Activated naive CD8-positive, alpha-beta T cell treated with anti-CD3 and anti-CD28 coated beads, Interleukin-2, amount 50 U/mL, for 24 hours (primary cell): ENCODE measurements around the gene PSEN2.

ENCODE experiments used
- ATAC-seq: fragments of 150-1000 bp; cut with Tn5 transposase; one replicate; pipeline ENCODE4 v1.10.0; 2021
- DNase-seq: peaks from one replicate; pipeline ENCODE4 v3.0.0; 2021
- H3K27ac Mint-ChIP-seq: one replicate; pipeline ENCODE4 v1.8.0; 2021; ENCODE audit warnings: mild to moderate bottlenecking, mixed read lengths
- H3K27me3 Mint-ChIP-seq: one replicate; pipeline ENCODE4 v1.8.0; 2021; ENCODE audit warnings: mixed read lengths
- H3K36me3 Mint-ChIP-seq: one replicate; pipeline ENCODE4 v1.8.0; 2021; ENCODE audit warnings: low read depth, mixed read lengths
- H3K4me1 Mint-ChIP-seq: one replicate; pipeline ENCODE4 v1.8.0; 2021; ENCODE audit warnings: mixed read lengths
- H3K4me3 Mint-ChIP-seq: one replicate; pipeline ENCODE4 v1.8.0; 2021; ENCODE audit warnings: mild to moderate bottlenecking, moderate library complexity, mixed read lengths
- H3K9me3 Mint-ChIP-seq: one replicate; pipeline ENCODE4 v1.8.0; 2021; ENCODE audit warnings: mixed read lengths

The PSEN2 gene

GRCh38 chr1:226888021-226888420 is 17.6 kb downstream of the PSEN2 start:
- Mint-ChIP-seq H3K36me3 (no peaks in the 10 kb centered on the region), H3K27ac (no peak overlapping the region), H3K4me1 (peaks cover 33% of the 10 kb centered on the region), H3K9me3 (no peaks in the 10 kb centered on the region), H3K4me3 (no peak overlapping the region), H3K27me3 (no peaks in the 10 kb centered on the region)
- no peak for DNase-seq
- no peak for ATAC-seq

- no peak for ATAC-seq
- no peak for DNase-seq
- Mint-ChIP-seq H3K9me3 (no peaks in the 10 kb centered on the region), H3K4me3 (no peak overlapping the region), H3K4me1 (peaks cover 26% of the 10 kb centered on the region), H3K36me3 (no peaks in the 10 kb centered on the region), H3K27ac (no peak overlapping the region), H3K27me3 (no peaks in the 10 kb centered on the region)
Observed at GRCh38 chr1:226888816-226889215, 18.4 kb downstream of the PSEN2 start.

GRCh38 chr1:226889616-226890330 is 19.4 kb downstream of the PSEN2 start:
- no peak for ATAC-seq
- Mint-ChIP-seq H3K36me3 (no peaks in the 10 kb centered on the region), H3K27me3 (no peaks in the 10 kb centered on the region), H3K9me3 (no peaks in the 10 kb centered on the region), H3K27ac (no peak overlapping the region), H3K4me1 (peaks cover 16% of the 10 kb centered on the region), H3K4me3 (no peak overlapping the region)
- DNase-seq = no peak

GRCh38 chr1:226890331-226891108 is 20.1 kb downstream of the PSEN2 start:
- no peak overlapping the region for H3K27ac Mint-ChIP-seq
- H3K9me3 Mint-ChIP-seq = no peaks in the 10 kb centered on the region
- H3K4me3 Mint-ChIP-seq = no peak overlapping the region
- H3K4me1 Mint-ChIP-seq = peaks cover 10% of the 10 kb centered on the region
- no peaks in the 10 kb centered on the region for H3K27me3 Mint-ChIP-seq
- no peaks in the 10 kb centered on the region for H3K36me3 Mint-ChIP-seq
- ATAC-seq (no peak), DNase-seq (no peak)

GRCh38 chr1:226891346-226891745 is 20.9 kb downstream of the PSEN2 start:
- no peak overlapping the region for H3K27ac Mint-ChIP-seq
- no peaks in the 10 kb centered on the region for H3K36me3 Mint-ChIP-seq
- H3K4me1 Mint-ChIP-seq = peaks cover 1% of the 10 kb centered on the region
- no peaks in the 10 kb centered on the region for H3K27me3 Mint-ChIP-seq
- no peak overlapping the region for H3K4me3 Mint-ChIP-seq
- no peak for DNase-seq
- ATAC-seq = no peak
- no peaks in the 10 kb centered on the region for H3K9me3 Mint-ChIP-seq

GRCh38 chr1:226891846-226892523 is 21.6 kb downstream of the PSEN2 start:
- no peak for DNase-seq
- Mint-ChIP-seq H3K27me3 (no peaks in the 10 kb centered on the region), H3K27ac (no peak overlapping the region), H3K9me3 (no peaks in the 10 kb centered on the region), H3K36me3 (no peaks in the 10 kb centered on the region), H3K4me1 (no peaks in the 10 kb centered on the region), H3K4me3 (no peak overlapping the region)
- ATAC-seq = no peak

- Mint-ChIP-seq H3K27me3 (no peaks in the 10 kb centered on the region), H3K4me3 (no peak overlapping the region), H3K9me3 (no peaks in the 10 kb centered on the region), H3K4me1 (no peaks in the 10 kb centered on the region), H3K36me3 (no peaks in the 10 kb centered on the region), H3K27ac (no peak overlapping the region)
- DNase-seq = no peak
- no peak for ATAC-seq
Observed at GRCh38 chr1:226892524-226892875, 22.1 kb downstream of the PSEN2 start.

GRCh38 chr1:226893936-226894335 is 23.5 kb downstream of the PSEN2 start:
- no peak overlapping the region for H3K4me3 Mint-ChIP-seq
- no peak overlapping the region for H3K27ac Mint-ChIP-seq
- no peaks in the 10 kb centered on the region for H3K27me3 Mint-ChIP-seq
- H3K4me1 Mint-ChIP-seq = no peaks in the 10 kb centered on the region
- no peak for ATAC-seq
- no peak for DNase-seq
- H3K36me3 Mint-ChIP-seq = no peaks in the 10 kb centered on the region
- no peaks in the 10 kb centered on the region for H3K9me3 Mint-ChIP-seq

GRCh38 chr1:226894826-226895225 is 24.4 kb downstream of the PSEN2 start:
- H3K27ac Mint-ChIP-seq = no peak overlapping the region
- ATAC-seq (no peak), DNase-seq (no peak)
- H3K4me1 Mint-ChIP-seq = no peaks in the 10 kb centered on the region
- no peaks in the 10 kb centered on the region for H3K36me3 Mint-ChIP-seq
- no peaks in the 10 kb centered on the region for H3K9me3 Mint-ChIP-seq
- H3K4me3 Mint-ChIP-seq = no peak overlapping the region
- no peaks in the 10 kb centered on the region for H3K27me3 Mint-ChIP-seq

GRCh38 chr1:226895644-226896043 is 25.2 kb downstream of the PSEN2 start:
- Mint-ChIP-seq H3K4me1 (no peaks in the 10 kb centered on the region), H3K4me3 (no peak overlapping the region), H3K27ac (no peak overlapping the region), H3K36me3 (no peaks in the 10 kb centered on the region), H3K9me3 (no peaks in the 10 kb centered on the region), H3K27me3 (no peaks in the 10 kb centered on the region)
- ATAC-seq (no peak), DNase-seq (no peak)

- no peak overlapping the region for H3K4me3 Mint-ChIP-seq
- H3K9me3 Mint-ChIP-seq = no peaks in the 10 kb centered on the region
- DNase-seq = no peak
- H3K4me1 Mint-ChIP-seq = no peaks in the 10 kb centered on the region
- no peaks in the 10 kb centered on the region for H3K27me3 Mint-ChIP-seq
- no peak overlapping the region for H3K27ac Mint-ChIP-seq
- H3K36me3 Mint-ChIP-seq = no peaks in the 10 kb centered on the region
- ATAC-seq = no peak
Observed at GRCh38 chr1:226898246-226898645, 27.8 kb downstream of the PSEN2 start.

GRCh38 chr1:226901421-226901820 is 31.0 kb downstream of the PSEN2 start:
- H3K9me3 Mint-ChIP-seq = no peaks in the 10 kb centered on the region
- no peaks in the 10 kb centered on the region for H3K27me3 Mint-ChIP-seq

GRCh38 chr1:226902601-226903000 is 32.2 kb downstream of the PSEN2 start:
- no peaks in the 10 kb centered on the region for H3K9me3 Mint-ChIP-seq
- no peak overlapping the region for H3K27ac Mint-ChIP-seq
- H3K4me1 Mint-ChIP-seq = no peaks in the 10 kb centered on the region
- no peaks in the 10 kb centered on the region for H3K27me3 Mint-ChIP-seq
- H3K36me3 Mint-ChIP-seq = peaks cover 2% of the 10 kb centered on the region
- ATAC-seq (no peak), DNase-seq (no peak)
- H3K4me3 Mint-ChIP-seq = no peak overlapping the region

More at GRCh38 chr1:226901421-226901820, 31.0 kb downstream of the PSEN2 start:
- peaks cover 2% of the 10 kb centered on the region for H3K36me3 Mint-ChIP-seq
- no peak for DNase-seq
- no peak overlapping the region for H3K27ac Mint-ChIP-seq
- ATAC-seq = no peak
- no peak overlapping the region for H3K4me3 Mint-ChIP-seq
- H3K4me1 Mint-ChIP-seq = no peaks in the 10 kb centered on the region

GRCh38 chr1:226903819-226904716 is 33.7 kb downstream of the PSEN2 start:
- Mint-ChIP-seq H3K27me3 (no peaks in the 10 kb centered on the region), H3K9me3 (no peaks in the 10 kb centered on the region), H3K27ac (no peak overlapping the region), H3K4me3 (no peak overlapping the region), H3K4me1 (no peaks in the 10 kb centered on the region), H3K36me3 (peaks cover 2% of the 10 kb centered on the region)
- DNase-seq = no peak
- ATAC-seq = no peak
